Measurements from ENCODE around the gene MEIOB.
"Not testable (repeated sequence)": the region's sequence is repeated elsewhere in the genome, so short reads cannot be mapped to it uniquely, and the experiment has no call there.

The MEIOB gene

DNA sequence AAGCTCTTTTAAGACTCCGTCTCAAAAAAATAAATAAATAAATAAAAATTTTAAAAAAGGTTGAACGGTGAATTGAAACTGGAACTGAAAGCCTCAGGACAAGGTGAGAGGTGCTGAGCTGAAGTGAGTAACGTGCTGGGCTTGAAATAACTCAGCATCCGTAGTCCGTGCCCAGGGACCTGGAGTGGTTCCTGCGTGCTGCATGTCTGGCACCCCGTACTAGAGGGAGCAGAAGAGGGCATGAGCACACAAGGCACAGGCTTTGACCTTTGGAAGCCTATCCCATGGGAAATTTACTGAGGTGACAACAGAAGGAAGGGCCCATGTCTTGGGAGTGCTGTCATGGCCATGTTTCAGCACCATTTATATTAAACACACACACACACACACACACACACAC is 4.5 kb upstream of the MEIOB start:
- DNase-seq (ENCODE audit: low spot score): no peak

DNA sequence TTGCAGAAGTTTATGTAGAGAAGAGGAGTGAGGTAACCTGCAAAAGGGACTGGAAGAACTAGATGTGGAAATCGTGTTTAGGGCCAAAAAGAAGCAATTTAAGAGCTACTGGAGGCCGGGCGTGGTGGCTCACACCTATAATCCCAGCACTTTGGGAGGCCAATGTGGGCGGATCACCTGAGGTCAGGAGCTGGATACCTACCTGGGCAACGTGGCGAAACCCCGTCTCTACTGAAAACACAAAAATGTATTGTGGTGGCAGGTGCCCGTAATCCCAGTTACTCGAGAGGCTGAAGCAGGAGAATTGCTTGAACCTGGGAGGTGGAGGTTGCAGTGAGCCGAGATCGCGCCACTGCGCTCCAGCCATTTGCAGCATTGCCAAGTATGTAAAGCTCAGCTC is 4.1 kb upstream of the MEIOB start:
- DNase-seq (ENCODE audit: low spot score): not testable (repeated sequence)

- no peak for DNase-seq (ENCODE audit: low spot score)
Measured at GRCh38 chr16:1874854-1875253, 2.9 kb upstream of the MEIOB start.

GRCh38 chr16:1870365-1871082 is 1.4 kb downstream of the MEIOB start:
- DNase-seq (ENCODE audit: low spot score): no peak

GRCh38 chr16:1865902-1866690 is 5.9 kb downstream of the MEIOB start:
- DNase-seq (ENCODE audit: low spot score): no peak

- peak; percentile 15 for DNase-seq (ENCODE audit: low spot score)
Measured at GRCh38 chr16:1863681-1864460, 8.1 kb downstream of the MEIOB start.

DNA sequence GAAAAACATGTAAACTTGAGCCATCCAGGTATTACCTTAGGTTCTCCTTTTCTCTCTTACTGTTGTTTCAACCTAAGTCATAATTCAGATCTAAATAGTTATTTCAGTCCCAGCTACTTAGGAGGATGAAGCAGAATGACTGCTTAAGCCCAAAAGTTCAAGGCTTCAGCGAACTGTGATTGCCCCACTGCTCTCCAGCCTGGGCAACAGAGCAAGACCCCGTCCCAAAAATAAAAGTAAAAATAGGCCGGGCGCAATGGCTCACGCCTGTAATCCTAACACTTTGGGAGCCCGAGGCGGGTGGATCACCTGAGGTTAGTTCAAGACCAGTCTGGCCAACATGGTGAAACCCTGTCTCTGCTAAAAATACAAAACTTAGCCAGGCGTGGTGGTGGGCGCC is 9.6 kb downstream of the MEIOB start:
- no peak for DNase-seq (ENCODE audit: low spot score)

DNA sequence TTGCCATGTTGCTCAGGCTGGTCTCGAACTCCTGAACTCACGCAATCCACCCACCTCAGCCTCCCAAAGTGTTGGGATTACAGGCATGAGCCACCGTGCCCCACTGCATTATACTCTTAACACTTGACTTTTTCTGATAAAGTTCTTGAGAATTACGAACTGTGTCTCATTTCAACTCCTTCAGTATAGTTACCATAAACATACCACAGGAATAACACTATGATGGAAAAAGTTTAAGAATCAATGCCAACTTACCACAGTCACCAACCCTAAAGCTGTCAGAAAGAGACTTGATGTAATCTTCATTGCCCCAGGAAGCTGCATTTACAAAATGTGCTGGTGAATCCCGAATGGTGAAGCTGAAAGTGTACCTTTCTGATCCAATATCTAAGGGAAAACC is 10.2 kb downstream of the MEIOB start:
- no peak for DNase-seq (ENCODE audit: low spot score)

DNA sequence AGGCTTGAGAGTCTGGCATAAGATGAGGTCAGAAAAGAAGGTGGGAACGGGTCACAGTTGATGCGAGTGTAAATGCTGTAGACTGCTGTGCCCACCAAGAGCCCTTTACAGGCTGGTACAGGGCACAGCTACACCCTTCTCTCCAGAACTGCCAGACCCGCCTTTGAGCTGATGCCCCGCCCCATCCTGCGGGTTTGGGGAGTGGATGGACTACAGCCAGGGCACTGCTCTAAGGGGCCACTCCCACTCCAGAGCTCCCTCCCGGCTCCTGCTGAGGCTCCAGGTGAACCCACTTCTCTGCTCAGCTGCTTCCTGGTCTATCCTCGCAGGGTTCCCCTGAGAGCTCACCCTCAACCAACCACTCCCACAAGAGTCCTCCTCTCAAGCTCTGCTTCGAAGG is 12.3 kb downstream of the MEIOB start:
- no peak for DNase-seq (ENCODE audit: low spot score)

- DNase-seq (ENCODE audit: low spot score): no peak
Measured at GRCh38 chr16:1858189-1858865, 13.6 kb downstream of the MEIOB start.

DNA sequence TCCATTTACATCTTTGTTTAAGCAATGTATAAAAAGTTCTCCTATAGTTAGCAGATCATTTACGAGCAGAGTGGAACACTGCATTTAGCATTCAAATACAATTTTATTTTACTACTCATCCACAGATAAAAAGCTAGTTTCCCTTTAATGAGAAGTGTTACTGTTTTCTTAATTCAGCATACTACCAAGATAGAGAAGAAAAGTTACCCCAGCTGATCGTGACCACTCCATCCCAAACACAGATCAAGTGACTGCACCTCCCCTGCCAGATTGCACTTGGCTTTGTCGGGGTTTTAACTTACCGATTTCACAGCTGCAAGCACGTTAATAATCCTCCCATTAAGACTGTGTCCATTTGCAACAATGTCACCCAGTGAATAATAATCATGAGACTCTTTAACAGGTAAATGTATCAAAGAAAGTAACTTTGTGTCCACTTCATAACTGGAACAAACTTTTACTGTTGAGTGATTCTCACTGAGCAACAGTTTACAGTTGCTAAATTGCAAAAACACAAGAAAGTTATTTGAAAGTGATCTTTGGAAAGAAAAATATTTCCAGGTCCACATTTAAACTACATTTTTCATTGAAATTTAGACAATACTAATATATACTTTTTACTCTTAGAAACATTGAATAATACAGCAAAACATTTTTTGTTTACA is 14.4 kb downstream of the MEIOB start:
- no peak for DNase-seq (ENCODE audit: low spot score)

GRCh38 chr16:1851793-1852192 is 20.2 kb downstream of the MEIOB start:
- DNase-seq (ENCODE audit: low spot score): no peak

GRCh38 chr16:1850981-1851380 is 21.0 kb downstream of the MEIOB start:
- no peak for DNase-seq (ENCODE audit: low spot score)

- DNase-seq (ENCODE audit: low spot score): no peak
Measured at GRCh38 chr16:1846416-1846815, 25.5 kb downstream of the MEIOB start.

DNA sequence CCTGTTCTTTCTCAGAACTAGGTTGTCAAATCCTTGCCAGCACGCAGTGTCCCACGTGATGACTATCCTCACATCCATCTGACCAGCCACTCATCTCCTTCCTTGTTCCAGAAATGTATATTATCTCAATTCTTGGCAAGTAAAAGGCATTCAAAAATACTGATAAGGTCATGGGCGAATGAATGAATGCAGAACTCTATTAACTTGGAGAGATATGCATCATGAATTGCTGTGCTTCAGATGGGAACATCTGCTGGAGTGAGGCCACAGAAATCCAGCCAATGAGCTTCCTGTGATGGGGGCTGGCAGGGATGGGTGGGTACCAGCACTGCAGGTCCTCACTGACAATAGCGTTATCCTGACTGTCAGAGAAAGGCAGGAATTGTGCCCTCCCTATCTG is 26.0 kb downstream of the MEIOB start:
- DNase-seq (ENCODE audit: low spot score): no peak

- DNase-seq (ENCODE audit: low spot score): no peak
Measured at GRCh38 chr16:1839554-1839953, 32.4 kb downstream of the MEIOB start.

GRCh38 chr16:1834096-1834495 is 37.9 kb downstream of the MEIOB start:
- DNase-seq (ENCODE audit: low spot score): no peak

DNA sequence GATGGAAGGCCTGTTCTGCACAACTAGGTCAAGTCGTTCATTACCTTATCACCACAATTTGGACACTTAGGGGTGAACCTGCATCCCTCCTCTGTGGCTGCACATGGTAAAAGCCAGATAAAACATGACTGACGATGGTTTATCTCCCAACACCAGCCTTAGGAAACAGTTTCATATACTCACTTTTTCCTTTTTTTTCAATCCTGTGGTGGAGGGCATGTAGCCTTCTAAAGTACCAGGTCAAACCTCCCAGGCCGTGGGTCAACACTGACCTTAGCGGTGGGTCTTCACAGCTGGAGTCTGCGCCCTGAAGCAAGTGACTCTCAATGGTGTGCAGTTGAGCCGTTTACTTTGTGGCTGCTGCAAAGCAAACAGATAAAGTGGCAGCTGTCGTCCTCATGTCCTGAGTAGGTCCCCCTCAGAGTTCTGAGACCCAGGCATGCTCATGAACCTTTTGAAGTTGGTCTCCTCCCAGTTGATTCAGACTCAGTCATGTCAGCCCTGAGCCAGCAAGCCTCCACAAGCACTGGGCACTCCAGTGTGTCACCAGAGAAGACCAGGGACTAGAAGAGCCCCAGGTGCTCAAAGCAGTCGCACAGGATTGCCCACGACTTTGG is 39.0 kb downstream of the MEIOB start:
- no peak for DNase-seq (ENCODE audit: low spot score)

DNA sequence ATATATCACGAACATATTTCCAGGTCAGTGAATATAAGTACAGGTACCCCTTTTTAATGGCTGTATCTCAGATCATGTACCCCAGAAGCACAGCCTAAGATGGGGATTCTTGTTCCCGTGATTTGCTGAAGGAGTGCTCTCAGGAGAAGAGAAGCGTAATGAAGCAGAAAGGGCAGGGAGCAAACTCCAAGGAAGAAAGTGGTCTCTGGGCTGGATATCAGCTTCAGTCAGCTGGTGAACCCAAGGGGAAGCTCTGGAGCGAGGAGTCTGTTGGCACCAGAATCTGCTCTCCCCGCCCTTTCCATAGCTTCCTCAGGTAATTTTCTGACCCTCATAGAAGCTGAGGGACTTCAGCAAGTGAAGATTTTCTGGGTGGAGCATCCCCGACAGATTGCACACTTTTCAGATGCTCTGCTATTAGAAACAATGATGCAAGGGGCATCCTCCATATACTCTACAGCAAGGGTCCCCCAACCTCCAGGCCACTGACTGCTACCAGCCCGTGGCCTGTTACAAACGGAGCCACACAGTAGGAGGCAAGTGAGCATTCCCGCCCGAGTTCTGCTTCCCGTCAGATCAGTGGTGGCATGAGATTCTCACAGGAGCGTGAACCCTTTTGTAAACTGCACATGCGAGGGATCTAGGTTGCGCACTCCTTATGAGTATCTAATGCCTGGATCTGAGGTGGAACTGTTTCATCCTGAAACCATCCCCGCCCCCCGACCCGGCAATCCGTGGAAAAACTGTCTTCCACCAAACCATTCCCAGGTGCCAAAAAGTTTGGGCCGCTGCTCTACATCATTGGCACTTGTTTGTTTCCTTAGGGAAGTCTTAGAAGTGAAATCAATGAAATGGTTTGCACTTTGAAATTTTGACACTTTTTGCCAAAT is 40.5 kb downstream of the MEIOB start:
- DNase-seq (ENCODE audit: low spot score): no peak

GRCh38 chr16:1830213-1830612 is 41.8 kb downstream of the MEIOB start:
- DNase-seq (ENCODE audit: low spot score): no peak
